Fibroblast of lung (primary cell): Measurements from ENCODE around the gene ACBD3. TPM values are rescaled to one million over a fixed set of nuclear protein-coding genes. Genes with fewer than 3 reads are reported as not detected.

Source experiments
- DNase-seq, 2 donors: peaks; one replicate each; pipeline versions ENCODE4 v3.0.0 to v3.0.0-alpha.2; 2010; ENCODE audit warnings: low read depth in 2 of 2
- H2AFZ ChIP-seq: 2 replicates; pipeline ENCODE4 v1.5.1; 2012; ENCODE audit warnings: low read length, control low read depth, inconsistent platforms
- H3K27ac ChIP-seq: 2 replicates; pipeline ENCODE4 v1.5.1; 2011; ENCODE audit warnings: low read length, control low read depth; ENCODE audit not compliant: insufficient read depth
- H3K27me3 ChIP-seq: 2 replicates; pipeline ENCODE4 v1.5.1; 2011; ENCODE audit warnings: mild to moderate bottlenecking, low read length; ENCODE audit not compliant: control insufficient read depth, insufficient read depth
- H3K36me3 ChIP-seq: 2 replicates; pipeline ENCODE4 v1.5.1; 2011; ENCODE audit warnings: low read length; ENCODE audit not compliant: control insufficient read depth, insufficient read depth
- H3K4me1 ChIP-seq: 2 replicates; pipeline ENCODE4 v1.5.1; 2011; ENCODE audit warnings: low read length; ENCODE audit not compliant: control insufficient read depth, insufficient read depth; ENCODE audit errors: extremely low read depth
- H3K4me2 ChIP-seq: 2 replicates; pipeline ENCODE4 v1.5.1; 2011; ENCODE audit warnings: low read length, control low read depth; ENCODE audit not compliant: insufficient read depth; ENCODE audit errors: extremely low read depth
- H3K4me3 ChIP-seq, 4 experiments: fragments of 200-600 bp in 1 of 4; sonication (generic) in 1 of 4; replicated peaks in 1 of 4; 2 replicates each; pipeline ENCODE4 v1.5.1; 2011 to 2016; ENCODE audit warnings: low read length in 4 of 4, low read depth in 3 of 4, mild to moderate bottlenecking in 3 of 4, control low read depth in 2 of 4, inconsistent platforms in 1 of 4, mixed read lengths in 1 of 4; ENCODE audit not compliant: insufficient read depth in 1 of 4; ENCODE audit errors: control extremely low read depth in 1 of 4
- H3K79me2 ChIP-seq: 2 replicates; pipeline ENCODE4 v1.5.1; 2012; ENCODE audit warnings: mild to moderate bottlenecking, low read length, inconsistent platforms; ENCODE audit not compliant: control insufficient read depth, insufficient read depth
- H3K9ac ChIP-seq: 2 replicates; pipeline ENCODE4 v1.5.1; 2011; ENCODE audit warnings: mild to moderate bottlenecking, low read length, control low read depth; ENCODE audit not compliant: insufficient read depth
- H3K9me3 ChIP-seq: 2 replicates; pipeline ENCODE4 v1.5.1; 2012; ENCODE audit warnings: low read depth, low read length; ENCODE audit not compliant: control insufficient read depth, insufficient read depth
- H4K20me1 ChIP-seq: 2 replicates; pipeline ENCODE4 v1.5.1; 2011; ENCODE audit warnings: low read length; ENCODE audit not compliant: control insufficient read depth, insufficient read depth; ENCODE audit errors: extremely low read depth
- EZH2 ChIP-seq: IDR thresholded peaks from 2 replicates; pipeline ENCODE4 v1.5.1; 2012; ENCODE audit warnings: low read length, control low read depth, mild to moderate bottlenecking; ENCODE audit errors: missing control alignments
- polyA plus RNA-seq, 2 donors: library from polyadenylated mRNA; depleted of rRNA in 1 of 2; stranded (reverse) in 1 of 2; unstranded in 1 of 2; fragments of >200 nt; gene quantifications; 2 replicates each; pipeline ENCODE4 v1.2.1, GENCODE V29; 2011 to 2012; ENCODE audit warnings: missing spikeins in 1 of 2
- total RNA-seq: library from RNA; depleted of rRNA; stranded (reverse); fragments of >200 nt; gene quantifications from 2 replicates; pipeline ENCODE4 v1.2.1, GENCODE V29; 2014
- TF ChIP-seq, protein P1 (sequence below), 2 donors: IDR thresholded peaks in 1 of 2; conservative IDR thresholded peaks in 1 of 2; 1 replicate in 1 of 2; 2 replicates in 1 of 2; pipeline ENCODE4 v1.5.1; 2011 to 2012; ENCODE audit warnings: low read length in 2 of 2, control low read depth in 1 of 2, inconsistent platforms in 1 of 2, low read depth in 1 of 2, mild to moderate bottlenecking in 1 of 2

Gene ACBD3
- total and polyA plus RNA-seq, 2 donors (not counting 1 experiment from before 2014, with no cell fraction given), result 67.7 to 85.0 TPM

DNA sequence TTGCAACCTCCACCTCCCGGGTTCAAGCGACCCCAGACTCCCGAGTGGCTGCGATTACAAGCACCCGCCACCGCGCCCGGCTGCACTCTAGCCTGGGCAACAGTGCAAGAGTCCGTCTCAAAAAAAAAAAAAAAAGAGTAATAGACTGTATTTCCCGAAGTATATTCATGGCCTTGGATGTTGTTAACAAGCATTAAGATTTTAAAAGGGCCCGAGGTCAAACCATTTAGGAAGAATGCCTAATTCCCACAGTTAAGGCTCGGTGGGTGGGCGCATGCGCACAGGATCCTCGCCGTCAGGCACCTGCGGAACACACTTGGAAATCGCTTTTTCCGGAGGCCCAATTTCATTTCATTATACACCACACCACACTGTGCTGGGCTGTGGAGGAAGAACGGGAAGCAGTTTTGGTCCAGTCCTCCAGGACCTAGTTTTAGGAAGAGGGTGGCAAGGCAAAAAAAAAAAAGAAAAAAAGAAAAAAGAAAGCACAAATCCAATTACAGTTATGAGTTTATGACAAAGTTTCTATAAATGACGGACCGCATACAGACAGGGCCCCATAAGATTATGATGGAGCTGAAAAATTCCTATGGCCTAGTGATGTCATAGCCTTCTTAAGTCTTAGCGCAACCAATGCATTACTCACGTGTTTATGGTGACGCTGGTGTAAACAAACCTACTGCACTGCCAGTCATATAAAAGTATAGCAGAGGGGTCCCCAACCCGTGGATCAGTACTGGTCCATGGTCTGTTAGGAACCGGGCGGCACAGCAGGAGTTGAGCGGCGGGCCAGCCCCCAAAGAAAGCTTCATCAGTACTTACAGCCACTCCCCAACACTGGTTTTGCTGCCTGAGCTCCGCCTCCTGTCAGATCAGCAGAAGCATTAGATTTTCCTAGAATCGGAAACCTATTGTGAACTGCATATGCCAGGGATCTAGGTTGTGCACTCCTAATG lies 85.8 kb downstream of the ACBD3 start:
- TF ChIP-seq, protein P1, sequence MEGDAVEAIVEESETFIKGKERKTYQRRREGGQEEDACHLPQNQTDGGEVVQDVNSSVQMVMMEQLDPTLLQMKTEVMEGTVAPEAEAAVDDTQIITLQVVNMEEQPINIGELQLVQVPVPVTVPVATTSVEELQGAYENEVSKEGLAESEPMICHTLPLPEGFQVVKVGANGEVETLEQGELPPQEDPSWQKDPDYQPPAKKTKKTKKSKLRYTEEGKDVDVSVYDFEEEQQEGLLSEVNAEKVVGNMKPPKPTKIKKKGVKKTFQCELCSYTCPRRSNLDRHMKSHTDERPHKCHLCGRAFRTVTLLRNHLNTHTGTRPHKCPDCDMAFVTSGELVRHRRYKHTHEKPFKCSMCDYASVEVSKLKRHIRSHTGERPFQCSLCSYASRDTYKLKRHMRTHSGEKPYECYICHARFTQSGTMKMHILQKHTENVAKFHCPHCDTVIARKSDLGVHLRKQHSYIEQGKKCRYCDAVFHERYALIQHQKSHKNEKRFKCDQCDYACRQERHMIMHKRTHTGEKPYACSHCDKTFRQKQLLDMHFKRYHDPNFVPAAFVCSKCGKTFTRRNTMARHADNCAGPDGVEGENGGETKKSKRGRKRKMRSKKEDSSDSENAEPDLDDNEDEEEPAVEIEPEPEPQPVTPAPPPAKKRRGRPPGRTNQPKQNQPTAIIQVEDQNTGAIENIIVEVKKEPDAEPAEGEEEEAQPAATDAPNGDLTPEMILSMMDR (conservative IDR thresholded peaks at IDR 0.05 in 1 of 2, IDR thresholded peaks at IDR 0.05 in 1 of 2; ENCODE audit: low read depth in 1 of 2, low read length in 2 of 2), result no peak
- no peak for TF ChIP-seq EZH2
- Histone ChIP-seq H3K4me2 (peak overlapping the region; percentile 92), H3K4me1 (no peaks in the 10 kb centered on the region), H4K20me1 (no peaks in the 10 kb centered on the region), H3K79me2 (no peaks in the 10 kb centered on the region), H3K4me3 (peak overlapping the region; percentile 45 to 56 (median 50)), H3K9ac (no peak overlapping the region), H3K9me3 (no peaks in the 10 kb centered on the region), H3K36me3 (no peaks in the 10 kb centered on the region), H2AFZ (no peak overlapping the region), H3K27me3 (peaks cover 3% of the 10 kb centered on the region), H3K27ac (no peak overlapping the region)
- peak; percentile 55 to 60 for DNase-seq

DNA sequence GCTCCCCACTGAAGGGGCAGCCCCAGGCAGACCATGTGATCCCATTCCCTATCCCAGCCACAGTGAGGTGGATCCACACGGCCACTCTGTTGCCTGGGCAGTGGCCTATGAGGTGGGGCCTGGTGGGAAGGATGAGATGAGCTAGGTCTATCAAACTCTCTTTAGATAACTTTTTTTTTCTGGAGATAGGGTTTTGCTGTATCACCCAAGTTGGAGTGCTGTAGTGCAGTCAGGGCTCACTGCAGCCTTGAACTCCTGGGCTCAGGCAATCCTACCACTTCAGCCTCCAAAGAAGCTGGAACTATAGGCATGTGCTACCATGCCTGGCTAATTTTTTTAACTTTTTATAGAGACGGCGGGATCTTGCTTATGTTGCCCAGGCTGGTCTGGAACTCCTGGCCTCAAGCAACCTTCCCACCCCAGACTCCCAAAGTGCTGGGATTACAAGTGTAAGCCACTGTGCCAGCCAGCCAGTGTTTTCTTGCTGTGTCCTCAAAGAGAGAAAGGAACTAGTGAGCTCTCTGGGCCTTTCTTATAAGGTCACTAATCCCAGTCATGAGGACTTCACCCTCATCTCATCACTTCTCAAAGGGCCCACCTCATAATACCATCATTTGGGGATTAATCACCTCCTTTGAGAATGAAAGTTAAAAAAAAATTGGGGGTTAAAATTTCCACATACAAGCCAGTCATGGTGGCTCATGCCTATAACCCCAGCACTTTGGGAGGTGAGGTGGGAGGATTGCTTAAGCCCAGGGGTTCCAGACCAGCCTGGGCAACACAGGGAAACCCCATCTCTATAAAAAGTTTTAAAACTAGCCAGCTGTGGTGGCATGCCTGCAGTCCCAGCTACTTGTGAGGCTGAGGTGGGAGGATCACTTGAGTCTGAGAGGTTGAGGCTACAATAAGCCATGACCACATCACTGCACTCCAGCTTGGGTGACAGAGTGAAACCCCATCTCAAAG lies 87.4 kb downstream of the ACBD3 start:
- Histone ChIP-seq H3K79me2 (no peaks in the 10 kb centered on the region), H3K27ac (no peak overlapping the region), H3K4me2 (no peak overlapping the region), H2AFZ (no peak overlapping the region), H3K27me3 (peaks cover 6% of the 10 kb centered on the region), H3K4me3 (no peak overlapping the region), H3K9ac (no peak overlapping the region), H3K4me1 (no peaks in the 10 kb centered on the region), H3K9me3 (no peaks in the 10 kb centered on the region), H4K20me1 (no peaks in the 10 kb centered on the region), H3K36me3 (no peaks in the 10 kb centered on the region)
- TF ChIP-seq, protein P1 (conservative IDR thresholded peaks at IDR 0.05 in 1 of 2, IDR thresholded peaks at IDR 0.05 in 1 of 2; ENCODE audit: low read depth in 1 of 2, low read length in 2 of 2), result no peak
- no peak for TF ChIP-seq EZH2
- no peak for DNase-seq
